NCI-H146 (cell line): ENCODE data around the gene SETX.
A peak's percentile ranks its signal among the peaks of the same experiment; 100 is the strongest.
"Not testable (repeated sequence)": the region's sequence is repeated elsewhere in the genome, so short reads cannot be mapped to it uniquely, and the experiment has no call there.

Source experiments
- DNase-seq: peaks from one replicate; lab custom pipeline; 2025; lab: John Stamatoyannopoulos, UW

SETX gene

GRCh38 chr9:132354637-132355355, at the start of gene SETX:
Gene SETX (minus strand): TSS chr9:132354986. CDS start chr9:132349428, 5,558 bp downstream.
- peak; percentile 94 for DNase-seq

- no peak for DNase-seq
Measured at GRCh38 chr9:132404228-132404881, 49.6 kb upstream of the SETX start.

- no peak for DNase-seq
Measured at GRCh38 chr9:132401824-132402223, 47.0 kb upstream of the SETX start.

DNA sequence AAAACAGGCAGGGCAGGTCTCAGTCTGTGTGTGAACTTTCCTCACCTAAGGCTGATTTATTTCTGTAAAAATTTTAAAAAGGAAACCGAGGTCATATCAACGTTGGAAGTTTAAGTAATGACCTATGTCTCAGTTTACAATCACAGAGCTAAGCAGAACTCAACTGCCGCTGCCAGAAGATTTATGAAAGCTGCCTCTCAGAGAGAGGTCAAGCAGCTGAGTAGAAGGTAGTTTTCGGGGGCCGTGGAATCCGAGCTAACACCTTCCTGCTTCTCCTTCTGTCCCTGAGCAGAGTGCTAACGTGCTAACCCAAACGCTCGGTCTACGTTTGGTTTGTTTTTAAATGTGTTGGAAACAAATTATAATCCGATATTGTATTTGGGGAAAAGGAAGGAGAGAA, 40.8 kb upstream of the SETX start:
- no peak for DNase-seq

- DNase-seq: no peak
Measured at GRCh38 chr9:132391449-132391848, 36.7 kb upstream of the SETX start.

DNA sequence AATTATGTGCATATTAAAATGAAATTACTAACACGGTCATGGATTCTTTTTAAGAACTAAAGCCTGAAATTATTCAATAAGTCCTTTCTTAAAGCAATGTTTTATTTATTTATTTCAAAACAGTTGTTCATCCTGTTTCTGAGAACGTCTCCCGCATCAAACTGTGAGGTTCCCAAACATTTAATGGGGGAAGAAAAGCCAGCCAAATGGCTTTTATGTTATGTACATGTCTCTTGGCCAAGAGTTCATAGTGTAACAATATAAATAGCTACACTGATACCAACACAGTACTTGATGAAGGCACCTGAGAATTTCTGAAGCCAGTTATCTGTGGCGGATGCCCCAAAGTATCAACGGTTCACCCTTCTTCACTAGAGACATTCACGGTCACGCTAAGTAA, 36.2 kb upstream of the SETX start:
- no peak for DNase-seq

GRCh38 chr9:132387133-132387532, 32.3 kb upstream of the SETX start:
- no peak for DNase-seq

- DNase-seq: no peak
Measured at GRCh38 chr9:132384376-132384775, 29.6 kb upstream of the SETX start.

- no peak for DNase-seq
Measured at GRCh38 chr9:132383462-132383883, 28.7 kb upstream of the SETX start.

DNA sequence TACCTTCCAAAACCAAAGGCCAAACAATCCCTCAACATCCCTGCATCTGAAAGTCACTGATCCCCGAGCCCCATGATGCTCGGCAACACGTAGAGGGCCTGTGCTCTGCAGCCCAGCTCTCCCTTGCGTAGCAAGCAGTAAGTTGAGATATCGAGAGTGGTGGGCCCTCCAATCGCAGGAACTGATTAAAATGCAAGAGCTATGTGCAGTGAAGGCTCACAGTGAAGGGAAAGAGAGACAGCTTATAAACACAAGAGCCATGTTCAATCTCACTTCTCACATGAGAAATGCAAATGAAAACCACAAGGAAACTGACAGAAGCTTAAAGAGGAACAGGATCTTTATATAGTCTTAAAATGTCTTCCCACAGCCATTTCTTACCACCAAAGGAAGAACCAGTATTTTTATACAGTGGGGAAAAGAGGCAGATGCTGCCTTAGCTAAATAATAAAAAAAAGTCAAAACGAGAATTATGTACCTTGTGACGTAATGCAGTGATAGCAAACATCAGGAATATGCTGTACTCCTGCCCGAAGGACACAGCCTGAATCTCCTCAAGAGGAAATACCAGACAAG, 27.3 kb upstream of the SETX start:
- DNase-seq: no peak

DNA sequence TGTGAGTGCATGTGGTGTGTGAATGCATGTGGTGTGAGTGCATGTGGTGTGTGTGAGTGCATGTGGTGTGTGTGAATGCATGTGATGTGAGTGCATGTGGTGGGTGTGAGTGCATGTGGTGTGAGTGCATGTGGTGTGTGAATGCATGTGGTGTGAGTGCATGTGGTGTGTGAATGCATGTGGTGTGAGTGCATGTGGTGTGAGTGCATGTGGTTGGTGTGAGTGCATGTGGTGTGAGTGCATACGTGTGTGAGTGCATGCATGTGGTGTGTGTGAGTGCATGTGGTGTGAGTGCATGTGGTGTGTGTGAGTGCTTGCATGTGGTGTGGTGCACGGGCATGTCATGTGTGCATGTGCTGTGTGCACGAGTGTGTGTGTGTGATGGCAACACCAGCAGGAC, 23.6 kb upstream of the SETX start:
- not testable (repeated sequence) for DNase-seq

- not testable (repeated sequence) for DNase-seq
Measured at GRCh38 chr9:132377769-132378168, 23.0 kb upstream of the SETX start.

DNA sequence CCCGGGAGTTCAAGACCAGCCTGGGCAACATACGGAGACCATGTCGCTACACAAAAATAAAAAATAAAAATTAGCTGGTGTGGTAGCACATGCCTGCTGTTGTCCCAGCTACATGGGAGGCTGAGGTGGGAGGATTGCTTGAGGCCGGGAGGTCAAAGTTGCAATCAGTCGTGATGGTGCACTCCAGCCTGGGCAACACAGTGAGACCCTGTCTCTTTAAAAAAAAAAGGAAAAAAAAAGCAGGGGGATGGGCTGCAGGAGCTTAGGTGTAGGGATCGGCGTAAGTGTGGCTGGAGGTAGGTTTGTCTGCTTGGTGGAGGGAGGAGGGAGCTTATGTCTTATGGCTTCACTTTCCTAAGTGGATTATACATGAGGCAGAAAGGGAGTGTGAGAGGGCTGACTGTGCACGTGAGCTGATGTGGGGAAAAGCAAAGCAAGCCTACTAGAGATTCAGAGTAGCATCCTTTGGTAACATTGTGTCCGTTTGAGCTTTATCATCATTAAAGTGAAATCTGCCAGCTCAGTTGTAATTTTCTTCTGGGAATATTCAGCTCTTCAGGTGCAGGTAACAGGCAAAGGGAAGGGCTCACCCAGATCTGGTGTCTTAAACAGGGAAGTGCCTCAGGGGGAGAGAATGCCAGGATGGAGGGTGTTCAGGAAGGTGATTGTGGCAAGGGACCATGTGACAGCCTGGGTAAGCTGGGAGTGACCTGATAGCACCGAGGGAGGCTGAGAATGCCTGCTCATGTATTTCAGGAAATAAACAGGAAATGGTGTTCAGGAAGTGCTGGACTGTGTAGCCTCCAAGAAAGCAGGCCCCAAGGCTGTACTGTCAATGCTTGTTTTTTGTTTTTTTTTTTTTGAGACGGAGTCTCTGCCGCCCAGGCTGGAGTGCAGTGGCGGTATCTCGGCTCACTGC, 17.6 kb upstream of the SETX start:
- DNase-seq: no peak

- no peak for DNase-seq
Measured at GRCh38 chr9:132370592-132370991, 15.8 kb upstream of the SETX start.

DNA sequence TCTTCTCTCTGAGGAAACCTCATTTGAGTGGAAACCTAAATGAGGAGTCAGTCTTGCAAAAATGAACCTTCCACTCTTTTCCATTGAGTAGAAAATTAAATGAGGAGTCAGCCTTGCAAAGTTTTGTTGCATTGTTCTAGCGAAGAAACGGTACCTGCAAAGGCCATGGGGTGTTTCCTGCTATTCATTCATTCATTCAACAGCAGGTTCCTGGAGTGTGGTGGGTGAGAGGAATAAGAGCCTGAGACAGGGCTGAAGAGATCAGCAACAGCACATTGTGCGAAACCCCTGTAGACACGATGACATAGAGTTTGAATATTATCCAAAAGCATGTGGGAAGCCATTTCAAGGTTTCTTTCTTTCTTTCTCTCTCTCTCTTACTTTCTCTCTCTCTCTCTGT, 14.6 kb upstream of the SETX start:
- no peak for DNase-seq

DNA sequence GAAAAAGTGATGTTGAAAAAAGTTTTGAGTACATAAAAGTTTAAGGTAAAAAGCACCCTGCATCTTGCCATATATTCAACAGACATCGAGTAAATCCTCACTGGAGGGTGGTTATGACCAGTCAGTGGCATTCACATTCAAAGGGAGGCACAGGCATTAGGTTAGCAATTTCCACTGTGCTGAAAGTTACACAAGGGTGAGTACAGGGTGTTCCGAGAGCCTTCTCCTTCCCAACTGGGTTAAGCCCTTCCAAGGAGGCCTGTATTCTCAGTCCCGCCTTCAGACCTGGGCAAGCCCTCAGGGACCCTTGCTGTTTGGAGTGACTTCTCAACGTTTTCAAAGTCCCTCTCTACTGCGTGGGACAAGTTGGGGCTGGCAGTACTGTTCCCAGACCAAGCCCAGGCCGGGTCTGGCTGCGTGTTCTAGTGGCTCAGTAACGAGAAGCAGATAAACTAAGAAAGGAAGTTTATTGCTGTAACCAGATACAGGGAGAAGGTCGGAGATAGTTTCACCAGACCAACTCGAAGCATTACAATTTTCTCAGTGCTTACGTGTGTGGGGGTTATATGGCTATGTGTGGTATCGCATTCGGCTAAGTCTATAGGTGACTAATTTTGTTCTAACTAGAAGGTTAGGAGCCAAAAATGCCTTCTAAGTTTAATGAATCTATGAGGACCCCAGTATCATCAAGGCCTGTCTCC, 13.0 kb upstream of the SETX start:
- DNase-seq: no peak

DNA sequence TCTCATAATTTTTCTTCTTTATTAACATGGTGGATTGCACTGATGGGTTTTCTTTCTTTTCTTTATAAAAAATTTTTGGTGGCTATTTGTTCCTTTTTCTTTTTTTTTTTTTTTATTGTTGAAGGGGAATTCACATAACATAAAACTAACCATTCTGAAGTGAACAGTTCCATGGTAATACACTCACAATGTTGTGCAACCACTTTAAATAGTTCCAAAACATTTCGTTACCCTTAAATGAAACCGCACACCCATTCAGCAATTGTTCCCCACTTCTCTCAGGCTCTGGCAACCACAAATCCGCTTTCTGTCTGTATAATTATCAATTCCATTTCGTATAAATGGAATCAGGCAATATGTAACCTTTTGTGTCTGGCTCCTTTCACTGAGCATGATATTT, 11.7 kb upstream of the SETX start:
- no peak for DNase-seq

DNA sequence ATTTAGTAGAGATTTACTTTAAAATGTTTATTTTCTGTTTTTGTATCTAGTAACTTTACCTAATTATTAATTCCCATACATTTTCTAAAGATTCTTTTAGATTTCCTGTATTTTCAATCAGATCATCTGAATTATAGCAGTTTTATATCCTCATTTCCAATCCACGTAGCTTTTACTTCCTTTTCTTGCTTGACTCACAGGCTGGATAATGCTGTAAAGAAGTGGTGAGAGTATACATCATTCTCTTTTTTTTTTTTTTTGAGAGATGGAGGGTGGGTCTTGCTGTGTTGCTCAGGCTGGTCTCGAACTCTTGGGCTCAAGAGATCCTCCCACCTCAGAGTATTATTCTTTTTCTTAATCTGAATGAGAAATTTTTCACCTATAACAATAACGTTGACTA, 11.2 kb upstream of the SETX start:
- DNase-seq: no peak

DNA sequence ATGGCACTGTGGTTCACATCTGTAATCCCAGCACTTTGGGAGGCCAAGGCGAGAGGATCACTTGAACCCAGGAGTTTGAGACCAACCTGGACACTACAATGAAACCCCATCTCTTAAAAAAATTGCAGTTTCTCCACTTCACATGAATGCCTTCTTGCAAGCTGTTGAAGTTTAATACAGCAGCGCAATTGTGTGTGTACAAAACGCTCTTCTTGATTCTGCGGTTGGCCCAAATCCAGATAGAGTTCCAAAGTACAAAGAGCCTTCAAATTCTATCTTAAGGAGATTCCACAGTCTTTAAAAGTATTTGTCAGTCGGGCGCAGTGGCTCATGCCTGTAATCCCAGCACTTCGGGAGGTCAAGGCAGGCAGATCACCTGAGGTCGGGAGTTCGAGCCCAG, 9.3 kb upstream of the SETX start:
- no peak for DNase-seq

GRCh38 chr9:132357764-132358163, 3.0 kb upstream of the SETX start:
- DNase-seq: no peak

- no peak for DNase-seq
Measured at GRCh38 chr9:132356324-132356924, 1.6 kb upstream of the SETX start.
